NCI-H226 (cell line): ENCODE data around the gene ASB13.

Source experiments
- DNase-seq: peaks from one replicate; pipeline ENCODE4 v3.0.0-alpha.2; 2015

ASB13 gene

DNA sequence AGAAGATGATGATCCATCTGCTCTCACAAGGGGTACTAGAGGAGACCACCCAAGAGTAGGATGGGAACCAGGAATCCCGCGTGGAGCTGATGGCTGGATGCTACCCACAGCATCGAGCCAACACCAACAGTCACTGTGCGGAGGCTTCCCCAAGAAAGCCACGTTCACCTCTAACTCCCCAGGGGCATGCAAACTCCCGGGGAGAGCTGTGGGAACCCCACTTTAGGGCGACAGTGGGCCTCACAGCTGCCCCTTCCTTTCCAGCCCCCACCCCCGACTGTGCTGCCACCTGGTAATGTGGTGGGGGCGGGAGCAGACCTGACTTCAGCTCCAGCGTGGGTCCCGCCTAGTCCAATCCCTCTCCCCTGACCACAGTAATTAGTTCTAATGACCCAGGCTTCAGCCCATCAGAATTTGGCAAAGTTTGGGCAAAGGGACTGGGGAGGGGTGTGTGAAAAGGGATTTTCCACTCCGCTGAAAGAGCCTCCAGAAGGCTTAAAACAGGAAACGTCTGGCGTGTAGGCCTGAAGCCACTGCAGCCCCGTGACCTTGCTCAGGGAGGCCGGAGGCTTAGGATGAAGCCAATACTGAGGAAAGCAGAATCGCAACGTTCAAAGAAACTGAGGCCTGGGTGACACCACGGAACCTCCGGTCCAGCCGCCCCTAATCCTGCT, 20.3 kb downstream of the ASB13 start:
- DNase-seq = no peak

DNA sequence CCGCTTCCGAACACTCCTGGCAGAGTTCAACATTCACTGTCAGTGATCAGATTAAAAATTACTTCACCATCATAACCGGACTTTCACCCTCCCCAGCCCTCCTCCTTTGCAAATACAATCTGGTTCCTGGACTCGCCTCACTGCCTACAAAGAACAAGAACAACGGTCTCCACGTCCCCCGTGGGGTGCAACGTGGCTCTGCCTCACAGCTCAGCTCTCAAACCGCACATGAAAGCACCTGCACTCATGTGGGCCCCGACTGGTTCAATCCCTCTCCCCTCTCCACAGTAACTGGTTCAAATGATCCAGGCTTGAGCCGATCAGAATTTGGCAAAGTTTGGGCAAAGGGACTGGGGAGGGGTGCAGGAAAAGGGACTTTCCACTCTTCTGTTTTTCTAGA, 21.0 kb downstream of the ASB13 start:
- no peak for DNase-seq

DNA sequence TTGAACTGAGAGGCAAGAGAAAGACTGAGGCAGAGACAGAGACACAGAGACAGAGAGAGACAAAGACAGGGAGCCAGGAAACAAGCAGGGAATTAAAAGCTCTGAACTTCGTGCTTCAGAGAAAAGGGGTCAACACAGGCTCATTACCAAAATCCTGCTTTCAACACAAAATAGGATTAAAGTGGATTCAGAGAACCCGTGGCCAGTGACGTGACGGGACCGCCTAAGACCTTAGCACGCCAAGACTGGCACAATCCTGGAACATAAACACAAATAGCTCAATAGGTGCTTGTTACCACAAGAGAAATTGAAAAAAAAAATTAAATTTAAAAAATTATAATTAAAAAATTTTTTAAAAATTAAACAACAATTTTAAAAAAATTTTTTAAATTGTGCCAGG, 21.5 kb downstream of the ASB13 start:
- no peak for DNase-seq

GRCh38 chr10:5643346-5644067, 22.9 kb downstream of the ASB13 start:
- DNase-seq = no peak

GRCh38 chr10:5641501-5641900, 24.9 kb downstream of the ASB13 start:
- no peak for DNase-seq

DNA sequence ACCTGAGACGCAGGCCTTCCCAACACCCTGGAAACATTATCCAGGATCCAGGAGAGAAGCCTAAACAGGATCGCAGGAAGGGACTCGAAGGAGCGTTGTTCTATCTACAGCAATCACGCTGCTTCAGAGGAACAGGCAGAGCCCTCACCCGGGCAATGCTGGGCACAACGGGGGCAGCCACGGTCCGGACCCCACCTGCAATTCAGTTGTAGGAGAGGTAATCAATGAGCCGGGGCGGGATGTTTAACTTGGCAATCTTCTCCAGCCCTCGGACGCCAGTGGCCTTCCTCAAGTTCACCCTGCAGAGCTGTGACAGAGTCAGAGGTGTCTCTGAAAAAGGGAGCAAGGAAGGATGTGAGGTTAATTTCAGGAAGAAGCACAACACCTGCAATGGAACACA, 25.9 kb downstream of the ASB13 start:
- DNase-seq = no peak

- no peak for DNase-seq
Measured at GRCh38 chr10:5640036-5640435, 26.4 kb downstream of the ASB13 start.

- no peak for DNase-seq
Measured at GRCh38 chr10:5639066-5639465, 27.3 kb downstream of the ASB13 start.

DNA sequence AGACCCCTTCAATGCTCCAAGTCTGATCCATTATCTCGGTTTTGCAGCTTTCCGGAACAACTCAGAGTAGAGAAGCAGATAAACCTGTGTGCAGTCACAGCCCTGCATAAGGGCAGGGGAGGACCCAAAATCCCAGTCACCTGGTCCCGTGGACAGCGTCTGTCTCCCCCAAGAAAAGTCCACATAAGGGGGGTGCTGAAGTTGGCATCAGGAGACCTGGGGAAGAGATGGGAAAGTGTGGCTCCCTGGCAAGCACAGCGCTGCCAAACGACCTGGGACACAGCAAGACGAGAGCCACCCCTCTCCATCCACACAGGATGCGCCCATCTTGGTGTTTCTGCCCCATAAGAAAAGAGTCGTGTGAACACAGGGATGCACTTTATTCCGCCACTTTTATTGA, 27.9 kb downstream of the ASB13 start:
- DNase-seq = no peak

- no peak for DNase-seq
Measured at GRCh38 chr10:5634918-5635317, 31.5 kb downstream of the ASB13 start.

DNA sequence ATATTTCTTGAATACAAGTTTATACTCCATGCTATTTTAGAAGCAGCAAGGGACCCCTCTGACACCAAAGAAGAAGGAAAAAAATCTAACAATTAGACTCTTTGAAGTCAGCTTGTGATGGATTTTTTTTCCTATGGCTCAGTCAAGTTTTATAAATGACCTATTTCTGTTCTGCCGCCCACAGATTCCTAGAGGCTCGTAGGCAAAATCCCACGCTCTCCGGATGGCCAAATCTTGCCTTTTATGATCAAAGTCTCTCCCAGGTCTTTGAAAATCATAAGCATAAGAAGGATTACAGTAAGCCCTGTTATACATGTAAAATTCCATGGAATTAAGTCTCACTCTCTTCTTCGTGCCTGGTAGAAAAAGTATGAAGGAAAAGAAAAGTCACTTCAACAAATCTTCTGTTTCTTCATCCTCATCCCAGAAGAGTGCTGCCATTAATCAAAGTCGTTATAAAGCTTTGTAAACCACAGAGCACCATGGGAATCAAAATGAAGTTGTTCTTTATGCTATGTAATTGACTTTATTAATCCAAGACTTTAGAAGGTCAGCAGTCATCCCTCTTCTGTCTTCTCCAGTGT, 33.1 kb downstream of the ASB13 start:
- no peak for DNase-seq

- DNase-seq = no peak
Measured at GRCh38 chr10:5632446-5632845, 33.9 kb downstream of the ASB13 start.

- DNase-seq = no peak
Measured at GRCh38 chr10:5631936-5632335, 34.5 kb downstream of the ASB13 start.

DNA sequence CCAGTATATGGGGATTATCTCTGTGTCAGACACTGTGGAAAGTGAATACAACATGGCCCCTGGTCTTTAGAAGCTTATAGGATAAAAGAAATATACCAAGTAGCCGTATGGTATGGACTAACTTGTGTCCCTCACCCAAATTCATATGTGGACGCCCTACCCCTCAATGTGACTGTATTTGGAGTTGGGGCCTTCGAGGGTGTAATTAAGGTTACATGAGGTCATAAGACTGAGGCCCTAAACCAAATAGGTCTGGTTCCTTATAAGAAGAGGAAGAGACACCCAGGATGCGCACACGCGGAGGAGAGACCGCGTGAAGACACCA, 36.3 kb downstream of the ASB13 start:
- DNase-seq = no peak

- no peak for DNase-seq
Measured at GRCh38 chr10:5629303-5630111, 36.9 kb downstream of the ASB13 start.

DNA sequence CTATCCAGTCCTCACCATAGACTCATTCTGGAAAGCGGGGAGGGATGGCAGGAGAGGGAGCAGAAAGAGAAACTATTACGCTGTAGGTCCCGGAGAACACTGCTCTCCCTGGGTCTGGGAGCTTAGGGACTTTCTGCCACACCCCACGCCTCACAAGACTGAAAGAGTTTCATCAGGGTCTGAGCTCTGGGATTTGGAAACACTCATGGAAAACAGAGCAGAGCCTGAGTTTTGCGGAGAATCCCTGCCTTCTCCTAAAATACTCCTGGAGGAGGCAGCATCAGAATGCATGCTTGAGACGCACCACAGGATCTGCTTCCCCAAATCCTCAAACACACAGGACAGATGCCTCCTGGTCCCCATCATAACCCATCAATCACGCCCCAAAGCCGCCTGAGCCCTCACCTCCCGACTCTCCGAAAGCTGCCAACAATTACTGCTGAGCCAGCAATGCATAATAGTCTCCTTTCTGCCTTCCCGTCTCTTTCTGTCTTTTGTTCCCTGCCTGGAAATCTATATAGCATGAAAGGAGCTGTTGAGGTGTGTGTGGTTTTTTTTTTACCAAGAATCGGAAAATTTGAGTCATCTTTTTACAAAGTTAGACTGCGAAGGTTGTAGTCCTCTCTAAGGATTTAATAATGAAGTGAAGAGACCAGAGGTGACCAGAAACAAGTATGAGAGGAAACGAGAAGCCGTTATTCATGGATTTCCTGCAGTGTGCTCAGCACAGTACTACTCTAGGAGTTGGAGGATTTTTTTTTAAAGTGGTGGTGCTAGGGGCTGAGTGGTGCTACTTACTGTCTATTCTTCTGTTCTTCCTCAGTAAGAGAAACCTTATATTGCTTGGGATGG, 37.7 kb downstream of the ASB13 start:
- DNase-seq = no peak

- DNase-seq = no peak
Measured at GRCh38 chr10:5627486-5628044, 38.8 kb downstream of the ASB13 start.

DNA sequence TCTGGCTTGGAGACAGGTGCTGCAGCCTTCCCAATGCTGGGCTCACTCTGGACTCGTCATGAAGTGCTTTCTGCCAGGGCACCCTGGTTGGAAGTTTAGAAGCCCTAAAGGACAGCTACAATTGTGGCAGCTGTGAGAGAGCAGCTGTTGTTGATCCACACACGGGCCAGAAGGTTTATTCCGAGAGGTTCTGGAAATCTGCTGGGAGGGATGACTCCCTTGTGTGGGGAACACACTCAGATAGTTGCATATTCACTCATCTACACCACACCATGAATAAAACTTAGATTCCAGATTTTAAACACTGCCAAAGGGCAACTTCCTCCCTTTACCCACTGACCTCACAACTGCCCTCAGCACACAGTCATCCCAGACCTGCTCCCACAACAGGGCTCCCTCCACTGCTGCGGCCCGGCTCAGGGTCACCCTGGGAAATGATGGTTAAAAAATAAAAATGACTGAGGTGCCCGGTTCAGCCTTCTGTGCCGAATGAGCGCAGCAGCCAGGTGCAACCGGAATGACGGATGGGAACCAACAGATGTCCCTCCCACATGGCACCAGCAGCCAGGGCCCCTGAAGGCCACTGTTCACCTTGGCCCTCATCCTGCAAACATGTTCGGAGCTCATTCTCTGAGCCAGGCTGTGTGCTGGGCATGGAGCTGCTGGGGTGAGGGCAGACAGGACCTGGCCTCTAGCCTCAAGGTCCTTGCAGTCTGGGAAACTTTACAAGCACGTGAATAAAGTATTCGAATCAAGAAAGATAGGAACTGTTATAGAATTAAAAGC, 40.2 kb downstream of the ASB13 start:
- DNase-seq = no peak

- no peak for DNase-seq
Measured at GRCh38 chr10:5624701-5625100, 41.7 kb downstream of the ASB13 start.

GRCh38 chr10:5623081-5623748, 43.2 kb downstream of the ASB13 start:
- peak; percentile 50 for DNase-seq
